Endodermal cell (in vitro differentiated cells): ENCODE measurements around the gene TDRD9. TPM values are rescaled to one million over a fixed set of nuclear protein-coding genes. Genes with fewer than 3 reads are reported as not detected.

Source experiments
- DNase-seq: peaks from one replicate; pipeline ENCODE4 v3.0.0-alpha.2; 2017
- H3K27ac ChIP-seq: 2 replicates; pipeline ENCODE4 v1.5.1; 2013; ENCODE audit warnings: mild to moderate bottlenecking, low read depth, low read length, moderate library complexity
- H3K27me3 ChIP-seq: 2 replicates; pipeline ENCODE4 v1.6.1; 2013; ENCODE audit warnings: mild to moderate bottlenecking, low read length, moderate library complexity; ENCODE audit not compliant: insufficient read depth, control insufficient read depth, poor library complexity, severe bottlenecking
- H3K36me3 ChIP-seq: 2 replicates; pipeline ENCODE4 v1.7.0; 2013; ENCODE audit warnings: mild to moderate bottlenecking, low read length, moderate library complexity; ENCODE audit not compliant: control insufficient read depth, insufficient read depth
- H3K4me1 ChIP-seq: one replicate; pipeline ENCODE4 v1.7.0; 2013; ENCODE audit warnings: low read length; ENCODE audit not compliant: control insufficient read depth, insufficient read depth
- H3K4me3 ChIP-seq: 2 replicates; pipeline ENCODE4 v1.5.1; 2013; ENCODE audit warnings: mild to moderate bottlenecking, low read length, moderate library complexity
- H3K9ac ChIP-seq: 2 replicates; pipeline ENCODE4 v1.6.1; 2013; ENCODE audit warnings: mild to moderate bottlenecking, low read length, moderate library complexity; ENCODE audit not compliant: poor library complexity, severe bottlenecking; ENCODE audit errors: extremely low read depth
- H3K9me3 ChIP-seq: 2 replicates; pipeline ENCODE4 v1.6.1; 2013; ENCODE audit warnings: mild to moderate bottlenecking, low read length, moderate library complexity; ENCODE audit not compliant: control insufficient read depth
- H3K27ac Mint-ChIP-seq: 2 replicates; pipeline ENCODE4 v1.8.0; 2020; ENCODE audit warnings: mixed read lengths
- H3K27me3 Mint-ChIP-seq: 2 replicates; pipeline ENCODE4 v1.8.0; 2021; ENCODE audit warnings: mild to moderate bottlenecking, mixed read lengths; ENCODE audit not compliant: insufficient read depth
- H3K36me3 Mint-ChIP-seq: 2 replicates; pipeline ENCODE4 v1.8.0; 2020; ENCODE audit warnings: low read depth, mixed read lengths
- H3K4me1 Mint-ChIP-seq: 2 replicates; pipeline ENCODE4 v1.8.0; 2020; ENCODE audit warnings: mixed read lengths
- H3K4me3 Mint-ChIP-seq: 2 replicates; pipeline ENCODE4 v1.8.0; 2020; ENCODE audit warnings: mild to moderate bottlenecking, moderate library complexity, mixed read lengths
- H3K9me3 Mint-ChIP-seq: 2 replicates; pipeline ENCODE4 v1.8.0; 2020; ENCODE audit warnings: mild to moderate bottlenecking, mixed read lengths
- CTCF ChIP-seq: fragments of 200-600 bp; sonication (generic); conservative IDR thresholded peaks from 2 replicates; pipeline ENCODE4 v1.5.0; 2021; ENCODE audit warnings: antibody characterized with exemption, mild to moderate bottlenecking
- WGBS, 2 experiments: methylation state at CpG; one replicate each; pipeline versions ENCODE4 v1.1.5 to v1.1.7; 2013; ENCODE audit warnings: missing lambda C conversion rate in 2 of 2, mixed read lengths in 1 of 2; ENCODE audit not compliant: insufficient coverage in 1 of 2, insufficient read length in 1 of 2; 5-methylcytosine and 5-hydroxymethylcytosine counted together
- total RNA-seq, 2 donors: library from RNA; stranded (reverse); fragmentation: NEBNext Ultra II Directional in 1 of 2; extraction: Animal tissue kit (Norgen Biotek cat#: 25700) in 1 of 2; gene quantifications; 2 replicates in 1 of 2; 3 replicates in 1 of 2; pipeline ENCODE4 v1.2.1, GENCODE V29; 2021

The TDRD9 gene
- total RNA-seq, 2 donors from 2014 or later: not detected

GRCh38 chr14:103880348-103881267 is 47.6 kb upstream of the TDRD9 start:
- Histone ChIP-seq H3K36me3 (no peaks in the 10 kb centered on the region), H3K9me3 (no peaks in the 10 kb centered on the region), H3K9ac (peak overlapping the region; percentile 44), H3K27me3 (no peaks in the 10 kb centered on the region), H3K27ac (peak overlapping the region; percentile 1), H3K4me3 (no peak overlapping the region), H3K4me1 (peaks cover 9% of the 10 kb centered on the region)
- Mint-ChIP-seq H3K4me1 (peaks cover 9% of the 10 kb centered on the region), H3K4me3 (no peak overlapping the region), H3K36me3 (no peaks in the 10 kb centered on the region), H3K27ac (no peak overlapping the region), H3K27me3 (no peaks in the 10 kb centered on the region), H3K9me3 (no peaks in the 10 kb centered on the region)
- DNase-seq: no peak
- WGBS, 2 experiments: 88 to 89% methylated on average over 14 to 23 of the region's 23 CpGs
- TF ChIP-seq CTCF: no peak

GRCh38 chr14:103881268-103882201 is 46.7 kb upstream of the TDRD9 start:
- DNase-seq: no peak
- peaks cover 17% of the 10 kb centered on the region for H3K4me1 Mint-ChIP-seq
- no peaks in the 10 kb centered on the region for H3K9me3 Mint-ChIP-seq
- no peaks in the 10 kb centered on the region for H3K27me3 Mint-ChIP-seq
- no peak overlapping the region for H3K4me3 Mint-ChIP-seq
- no peaks in the 10 kb centered on the region for H3K27me3 ChIP-seq
- 94 to 98% methylated on average over 18 to 31 of the region's 31 CpGs for WGBS, 2 experiments
- H3K27ac ChIP-seq: no peak overlapping the region
- no peak overlapping the region for H3K27ac Mint-ChIP-seq
- no peaks in the 10 kb centered on the region for H3K36me3 ChIP-seq
- H3K9ac ChIP-seq: no peak overlapping the region
- H3K4me1 ChIP-seq: peaks cover 9% of the 10 kb centered on the region
- no peak overlapping the region for H3K4me3 ChIP-seq
- no peaks in the 10 kb centered on the region for H3K9me3 ChIP-seq
- no peaks in the 10 kb centered on the region for H3K36me3 Mint-ChIP-seq
- no peak for TF ChIP-seq CTCF

GRCh38 chr14:103882503-103883262 is 45.6 kb upstream of the TDRD9 start:
- no peaks in the 10 kb centered on the region for H3K9me3 ChIP-seq
- Mint-ChIP-seq H3K4me1 (peaks cover 20% of the 10 kb centered on the region), H3K27ac (no peak overlapping the region), H3K36me3 (no peaks in the 10 kb centered on the region), H3K9me3 (no peaks in the 10 kb centered on the region), H3K27me3 (no peaks in the 10 kb centered on the region), H3K4me3 (no peak overlapping the region)
- H3K4me3 ChIP-seq: no peak overlapping the region
- TF ChIP-seq CTCF: no peak
- H3K27me3 ChIP-seq: no peaks in the 10 kb centered on the region
- no peak overlapping the region for H3K27ac ChIP-seq
- no peak overlapping the region for H3K9ac ChIP-seq
- H3K4me1 ChIP-seq: peaks cover 9% of the 10 kb centered on the region
- WGBS, 2 experiments: 93 to 95% methylated on average over 19 to 20 of the region's 20 CpGs
- H3K36me3 ChIP-seq: no peaks in the 10 kb centered on the region
- DNase-seq: no peak
